Activated CD4-positive, alpha-beta T cell treated with anti-CD3 and anti-CD28 coated beads for 4 hours (primary cell): ENCODE data around the gene DDX3X.
A peak's percentile ranks its signal among the peaks of the same experiment; 100 is the strongest.
"Not testable (repeated sequence)": the region's sequence is repeated elsewhere in the genome, so short reads cannot be mapped to it uniquely, and the experiment has no call there.

Experiments used
- DNase-seq, 2 donors: peaks; one replicate each; pipeline ENCODE4 v3.0.0-alpha.2; 2020

Gene DDX3X

GRCh38 chrX:41377624-41378023, 43.7 kb downstream of the DDX3X start:
- DNase-seq: peak; percentile 25 to 37

- DNase-seq: no peak
Measured at GRCh38 chrX:41381685-41382084, 47.7 kb downstream of the DDX3X start.

GRCh38 chrX:41382714-41383645, 49.0 kb downstream of the DDX3X start:
- peak; percentile 4 to 28 for DNase-seq

GRCh38 chrX:41384051-41384705, 50.2 kb downstream of the DDX3X start:
- DNase-seq: peak; percentile 58 to 63

GRCh38 chrX:41386222-41386990, 52.4 kb downstream of the DDX3X start:
- DNase-seq: no peak

- DNase-seq: no peak
Measured at GRCh38 chrX:41388543-41388942, 54.6 kb downstream of the DDX3X start.

GRCh38 chrX:41389311-41389888, 55.4 kb downstream of the DDX3X start:
- no peak for DNase-seq

GRCh38 chrX:41390576-41390975, 56.6 kb downstream of the DDX3X start:
- not testable (repeated sequence) for DNase-seq

- DNase-seq: no peak
Measured at GRCh38 chrX:41391606-41392005, 57.6 kb downstream of the DDX3X start.

- no peak for DNase-seq
Measured at GRCh38 chrX:41394293-41394692, 60.3 kb downstream of the DDX3X start.

- no peak for DNase-seq
Measured at GRCh38 chrX:41397219-41397618, 63.3 kb downstream of the DDX3X start.

- DNase-seq: no peak
Measured at GRCh38 chrX:41397768-41398167, 63.8 kb downstream of the DDX3X start.

- DNase-seq: not testable (repeated sequence)
Measured at GRCh38 chrX:41402556-41402955, 68.6 kb downstream of the DDX3X start.

GRCh38 chrX:41405551-41405950, 71.6 kb downstream of the DDX3X start:
- DNase-seq: no peak

GRCh38 chrX:41406201-41406600, 72.2 kb downstream of the DDX3X start:
- DNase-seq: no peak

- DNase-seq: no peak
Measured at GRCh38 chrX:41407816-41408215, 73.9 kb downstream of the DDX3X start.

GRCh38 chrX:41408576-41408975, 74.6 kb downstream of the DDX3X start:
- DNase-seq: no peak

- no peak for DNase-seq
Measured at GRCh38 chrX:41409006-41409405, 75.0 kb downstream of the DDX3X start.

- DNase-seq: not testable (repeated sequence)
Measured at GRCh38 chrX:41411222-41411621, 77.3 kb downstream of the DDX3X start.

GRCh38 chrX:41412261-41413081, 78.5 kb downstream of the DDX3X start:
- DNase-seq: no peak
